ENCODE data around the gene RAB31. TPM values are rescaled to one million over a fixed set of nuclear protein-coding genes. Genes with fewer than 3 reads are reported as not detected.

RAB31 gene
- total and polyA plus RNA-seq, 11 donors: 3.2 to 67.7 (median 12.8) TPM

- WGBS, 4 donors: 77 to 88% (median 79%) methylated on average over 8 of the region's 8 CpGs
- Histone ChIP-seq H3K27ac (peak overlapping the region in 1 of 12 donors; percentile 42), H3K4me3 (no peak overlapping the region), H3K9me3 (peaks cover 0 to 9% (median 0%) of the 10 kb centered on the region in 12 donors), H3K4me1 (peaks cover 0 to 93% (median 0%) of the 10 kb centered on the region in 12 donors), H3K27me3 (no peaks in the 10 kb centered on the region), H3K36me3 (no peaks in the 10 kb centered on the region)
- no peak for DNase-seq
- intact Hi-C loops (cut with DNase I): no loop called here
- ATAC-seq: no peak
- TF ChIP-seq POLR2A (IDR thresholded peaks at IDR 0.05): no peak
- no peak for TF ChIP-seq CTCF (IDR thresholded peaks at IDR 0.05)
Observed at GRCh38 chr18:9758624-9759075, 50.5 kb downstream of the RAB31 start.

- Histone ChIP-seq H3K4me3 (no peak overlapping the region), H3K9me3 (peaks cover 0 to 9% (median 0%) of the 10 kb centered on the region in 12 donors), H3K27me3 (no peaks in the 10 kb centered on the region), H3K4me1 (peaks cover 0 to 89% (median 0%) of the 10 kb centered on the region in 12 donors), H3K27ac (no peak overlapping the region), H3K36me3 (no peaks in the 10 kb centered on the region)
- WGBS, 4 donors: 70 to 83% (median 72%) methylated on average over 6 of the region's 6 CpGs
- DNase-seq (no peak), ATAC-seq (no peak)
- intact Hi-C loops (cut with DNase I): loop anchor here in 2 of 10 donors (10.0 kb wide), 2 partner anchors 46 to 56 kb away; partner anchors contain the start of gene RAB31 (in 1 of the 2)
- TF ChIP-seq CTCF (IDR thresholded peaks at IDR 0.05) (no peak), POLR2A (IDR thresholded peaks at IDR 0.05) (no peak)
Observed at GRCh38 chr18:9760641-9761040, 52.5 kb downstream of the RAB31 start.

GRCh38 chr18:9762526-9762925, 54.4 kb downstream of the RAB31 start:
- 82 to 91% (median 85%) methylated on average over 5 of the region's 5 CpGs for WGBS, 4 donors
- H3K27ac ChIP-seq: peak overlapping the region in 3 of 12 donors; percentile 0 to 79 (median 30)
- TF ChIP-seq CTCF (IDR thresholded peaks at IDR 0.05) (no peak), POLR2A (IDR thresholded peaks at IDR 0.05) (no peak)
- peaks cover 0 to 81% (median 0%) of the 10 kb centered on the region in 12 donors for H3K4me1 ChIP-seq
- H3K4me3 ChIP-seq: no peak overlapping the region
- intact Hi-C loops (cut with DNase I): loop anchor here in 2 of 10 donors (10.0 kb wide), 2 partner anchors 48 to 58 kb away; partner anchors contain the start of gene RAB31 (in 1 of the 2)
- peaks cover 0 to 9% (median 0%) of the 10 kb centered on the region in 12 donors for H3K9me3 ChIP-seq
- H3K36me3 ChIP-seq: no peaks in the 10 kb centered on the region
- no peaks in the 10 kb centered on the region for H3K27me3 ChIP-seq
- peak; percentile 42 to 74 (median 62) for ATAC-seq
- DNase-seq: no peak

GRCh38 chr18:9763157-9763556, 55.1 kb downstream of the RAB31 start:
- WGBS, 4 donors: 94 to 98% (median 97%) methylated on average over 5 of the region's 5 CpGs
- intact Hi-C loops (cut with DNase I): loop anchor here in 2 of 10 donors (10.0 kb wide), 2 partner anchors 48 to 58 kb away; partner anchors contain the start of gene RAB31 (in 1 of the 2)

More at GRCh38 chr18:9763157-9763556, 55.1 kb downstream of the RAB31 start:
- Histone ChIP-seq H3K4me3 (no peak overlapping the region), H3K9me3 (peaks cover 0 to 9% (median 0%) of the 10 kb centered on the region in 12 donors), H3K27me3 (no peaks in the 10 kb centered on the region), H3K27ac (peak overlapping the region in 2 of 12 donors; percentile 30 to 79), H3K4me1 (peaks cover 0 to 75% (median 0%) of the 10 kb centered on the region in 12 donors), H3K36me3 (no peaks in the 10 kb centered on the region)
- ATAC-seq (no peak), DNase-seq (no peak)
- TF ChIP-seq POLR2A (IDR thresholded peaks at IDR 0.05) (no peak), CTCF (IDR thresholded peaks at IDR 0.05) (no peak)
